ENCODE measurements around the gene TSPYL1.
"Not testable (repeated sequence)": the region's sequence is repeated elsewhere in the genome, so short reads cannot be mapped to it uniquely, and the experiment has no call there.

Gene TSPYL1

DNA sequence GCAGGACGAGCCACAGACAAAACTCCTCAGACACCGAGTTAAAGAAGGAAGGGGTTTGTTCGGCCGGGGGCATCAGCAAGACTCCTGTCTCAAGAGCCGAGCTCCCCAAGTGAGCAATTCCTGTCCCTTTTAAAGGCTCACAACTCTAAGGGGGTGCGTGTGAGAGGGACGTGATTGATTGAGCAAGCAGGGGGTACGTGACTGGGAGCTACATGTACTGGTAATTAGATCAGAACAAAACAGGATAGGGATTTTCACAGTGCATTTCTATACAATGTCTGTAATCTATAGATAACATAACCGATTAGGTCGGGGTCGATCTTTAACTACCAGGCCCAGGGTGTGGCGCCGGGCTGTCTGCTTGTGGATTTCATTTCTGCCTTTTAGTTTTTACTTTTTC, 42.2 kb upstream of the TSPYL1 start:
- POLR2A ChIA-PET; H3K36me3 ChIP-seq (ENCODE audit: control insufficient read depth in 2 of 2, insufficient read depth in 1 of 2, low read length in 2 of 2); H3K9me3 ChIP-seq (ENCODE audit: control insufficient read depth, insufficient read depth, low read depth, low read length); H3K4me1 ChIP-seq (ENCODE audit: control insufficient read depth, insufficient read depth, low read length); H3K27ac ChIP-seq (ENCODE audit: extremely low read depth, low read depth, low read length); H3K4me3 ChIP-seq (ENCODE audit: low read depth, low read length): not testable (repeated sequence)
- CTCF ChIA-PET, result interaction anchor here (1.0 kb wide), 1 partner anchor 34 kb away, joined by 5 read pairs; no protein-coding TSS in a partner anchor

DNA sequence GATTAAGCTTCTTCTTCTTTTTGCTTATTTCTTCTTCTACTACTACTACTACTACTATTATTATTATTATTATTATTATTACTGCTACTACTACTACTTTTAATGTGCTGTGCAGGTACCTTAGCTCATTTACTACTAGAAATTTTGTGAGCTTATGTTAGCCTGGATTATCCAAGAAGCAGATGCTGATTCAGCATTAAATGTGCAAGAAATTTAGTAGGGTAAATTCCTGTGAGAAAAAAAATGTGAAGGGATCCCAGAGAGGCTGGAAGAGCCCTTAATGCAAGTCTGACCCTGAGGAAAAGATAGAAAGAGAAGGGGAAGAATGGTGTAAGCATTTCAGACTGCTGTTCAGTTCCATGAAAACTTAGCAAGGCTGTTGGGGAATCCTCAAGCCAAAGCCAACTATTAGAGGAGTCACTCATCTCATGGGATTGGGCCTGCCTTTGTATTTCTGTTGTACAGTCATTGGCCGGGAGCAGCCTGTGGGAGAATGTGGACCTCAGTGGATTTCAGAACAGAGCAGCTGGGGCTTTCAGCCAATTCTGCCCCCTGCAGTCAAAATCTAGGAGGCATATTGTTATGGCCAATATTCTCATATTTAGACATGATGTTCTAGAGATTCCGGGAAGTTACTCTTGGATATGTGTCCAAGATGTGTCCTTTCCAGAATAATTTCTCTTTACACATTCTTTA, 37.2 kb upstream of the TSPYL1 start:
- TF ChIP-seq, protein P1, sequence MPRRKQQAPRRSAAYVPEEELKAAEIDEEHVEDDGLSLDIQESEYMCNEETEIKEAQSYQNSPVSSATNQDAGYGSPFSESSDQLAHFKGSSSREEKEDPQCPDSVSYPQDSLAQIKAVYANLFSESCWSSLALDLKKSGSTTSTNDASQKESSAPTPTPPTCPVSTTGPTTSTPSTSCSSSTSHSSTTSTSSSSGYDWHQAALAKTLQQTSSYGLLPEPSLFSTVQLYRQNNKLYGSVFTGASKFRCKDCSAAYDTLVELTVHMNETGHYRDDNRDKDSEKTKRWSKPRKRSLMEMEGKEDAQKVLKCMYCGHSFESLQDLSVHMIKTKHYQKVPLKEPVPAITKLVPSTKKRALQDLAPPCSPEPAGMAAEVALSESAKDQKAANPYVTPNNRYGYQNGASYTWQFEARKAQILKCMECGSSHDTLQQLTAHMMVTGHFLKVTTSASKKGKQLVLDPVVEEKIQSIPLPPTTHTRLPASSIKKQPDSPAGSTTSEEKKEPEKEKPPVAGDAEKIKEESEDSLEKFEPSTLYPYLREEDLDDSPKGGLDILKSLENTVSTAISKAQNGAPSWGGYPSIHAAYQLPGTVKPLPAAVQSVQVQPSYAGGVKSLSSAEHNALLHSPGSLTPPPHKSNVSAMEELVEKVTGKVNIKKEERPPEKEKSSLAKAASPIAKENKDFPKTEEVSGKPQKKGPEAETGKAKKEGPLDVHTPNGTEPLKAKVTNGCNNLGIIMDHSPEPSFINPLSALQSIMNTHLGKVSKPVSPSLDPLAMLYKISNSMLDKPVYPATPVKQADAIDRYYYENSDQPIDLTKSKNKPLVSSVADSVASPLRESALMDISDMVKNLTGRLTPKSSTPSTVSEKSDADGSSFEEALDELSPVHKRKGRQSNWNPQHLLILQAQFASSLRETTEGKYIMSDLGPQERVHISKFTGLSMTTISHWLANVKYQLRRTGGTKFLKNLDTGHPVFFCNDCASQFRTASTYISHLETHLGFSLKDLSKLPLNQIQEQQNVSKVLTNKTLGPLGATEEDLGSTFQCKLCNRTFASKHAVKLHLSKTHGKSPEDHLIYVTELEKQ (tag by site-specific recombination; IDR thresholded peaks at IDR 0.05; ENCODE audit: borderline replicate concordance), result no peak
- TF ChIP-seq ZNF664 (tag by site-specific recombination; IDR thresholded peaks at IDR 0.05), result no peak
- no peak for TF ChIP-seq ZNF830 (tag by site-specific recombination; IDR thresholded peaks at IDR 0.05; ENCODE audit: low read depth)
- no peak for TF ChIP-seq ZNF768 (tag by site-specific recombination; IDR thresholded peaks at IDR 0.05)
- TF ChIP-seq, protein P2, sequence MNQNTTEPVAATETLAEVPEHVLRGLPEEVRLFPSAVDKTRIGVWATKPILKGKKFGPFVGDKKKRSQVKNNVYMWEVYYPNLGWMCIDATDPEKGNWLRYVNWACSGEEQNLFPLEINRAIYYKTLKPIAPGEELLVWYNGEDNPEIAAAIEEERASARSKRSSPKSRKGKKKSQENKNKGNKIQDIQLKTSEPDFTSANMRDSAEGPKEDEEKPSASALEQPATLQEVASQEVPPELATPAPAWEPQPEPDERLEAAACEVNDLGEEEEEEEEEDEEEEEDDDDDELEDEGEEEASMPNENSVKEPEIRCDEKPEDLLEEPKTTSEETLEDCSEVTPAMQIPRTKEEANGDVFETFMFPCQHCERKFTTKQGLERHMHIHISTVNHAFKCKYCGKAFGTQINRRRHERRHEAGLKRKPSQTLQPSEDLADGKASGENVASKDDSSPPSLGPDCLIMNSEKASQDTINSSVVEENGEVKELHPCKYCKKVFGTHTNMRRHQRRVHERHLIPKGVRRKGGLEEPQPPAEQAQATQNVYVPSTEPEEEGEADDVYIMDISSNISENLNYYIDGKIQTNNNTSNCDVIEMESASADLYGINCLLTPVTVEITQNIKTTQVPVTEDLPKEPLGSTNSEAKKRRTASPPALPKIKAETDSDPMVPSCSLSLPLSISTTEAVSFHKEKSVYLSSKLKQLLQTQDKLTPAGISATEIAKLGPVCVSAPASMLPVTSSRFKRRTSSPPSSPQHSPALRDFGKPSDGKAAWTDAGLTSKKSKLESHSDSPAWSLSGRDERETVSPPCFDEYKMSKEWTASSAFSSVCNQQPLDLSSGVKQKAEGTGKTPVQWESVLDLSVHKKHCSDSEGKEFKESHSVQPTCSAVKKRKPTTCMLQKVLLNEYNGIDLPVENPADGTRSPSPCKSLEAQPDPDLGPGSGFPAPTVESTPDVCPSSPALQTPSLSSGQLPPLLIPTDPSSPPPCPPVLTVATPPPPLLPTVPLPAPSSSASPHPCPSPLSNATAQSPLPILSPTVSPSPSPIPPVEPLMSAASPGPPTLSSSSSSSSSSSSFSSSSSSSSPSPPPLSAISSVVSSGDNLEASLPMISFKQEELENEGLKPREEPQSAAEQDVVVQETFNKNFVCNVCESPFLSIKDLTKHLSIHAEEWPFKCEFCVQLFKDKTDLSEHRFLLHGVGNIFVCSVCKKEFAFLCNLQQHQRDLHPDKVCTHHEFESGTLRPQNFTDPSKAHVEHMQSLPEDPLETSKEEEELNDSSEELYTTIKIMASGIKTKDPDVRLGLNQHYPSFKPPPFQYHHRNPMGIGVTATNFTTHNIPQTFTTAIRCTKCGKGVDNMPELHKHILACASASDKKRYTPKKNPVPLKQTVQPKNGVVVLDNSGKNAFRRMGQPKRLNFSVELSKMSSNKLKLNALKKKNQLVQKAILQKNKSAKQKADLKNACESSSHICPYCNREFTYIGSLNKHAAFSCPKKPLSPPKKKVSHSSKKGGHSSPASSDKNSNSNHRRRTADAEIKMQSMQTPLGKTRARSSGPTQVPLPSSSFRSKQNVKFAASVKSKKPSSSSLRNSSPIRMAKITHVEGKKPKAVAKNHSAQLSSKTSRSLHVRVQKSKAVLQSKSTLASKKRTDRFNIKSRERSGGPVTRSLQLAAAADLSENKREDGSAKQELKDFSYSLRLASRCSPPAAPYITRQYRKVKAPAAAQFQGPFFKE (tag by site-specific recombination; IDR thresholded peaks at IDR 0.05; ENCODE audit: borderline replicate concordance), result no peak
- no peak for TF ChIP-seq HOXA7 (CRISPR knock-in tag; IDR thresholded peaks at IDR 0.05; ENCODE audit: borderline replicate concordance)
- TF ChIP-seq ZNF521 (tag by site-specific recombination; IDR thresholded peaks at IDR 0.05), result no peak
- TF ChIP-seq ZNF701 (tag by site-specific recombination; IDR thresholded peaks at IDR 0.05), result no peak
- TF ChIP-seq HOXC10 (CRISPR knock-in tag; IDR thresholded peaks at IDR 0.05), result no peak
- CTCF ChIA-PET, result interaction anchor here (0.7 to 1.4 kb wide), 6 partner anchors 23 to 1336 kb away, joined by 3 to 5 read pairs (median 4); no protein-coding TSS in a partner anchor
- Histone ChIP-seq H3K4me3 (ENCODE audit: low read depth, low read length) (no peak overlapping the region), H3K9me3 (ENCODE audit: control insufficient read depth, insufficient read depth, low read depth, low read length) (no peaks in the 10 kb centered on the region), H3K36me3 (ENCODE audit: control insufficient read depth in 2 of 2, insufficient read depth in 1 of 2, low read length in 2 of 2) (no peaks in the 10 kb centered on the region), H3K27ac (ENCODE audit: extremely low read depth, low read depth, low read length) (no peak overlapping the region), H3K4me1 (ENCODE audit: control insufficient read depth, insufficient read depth, low read length) (0 out of 2 replicates have a peak, but pooled peaks cover 2% of the 10 kb centered on the region)
- POLR2A ChIA-PET, result interaction anchor here (0.8 kb wide), 1 partner anchor 9 kb away, joined by 3 read pairs; no protein-coding TSS in a partner anchor

DNA sequence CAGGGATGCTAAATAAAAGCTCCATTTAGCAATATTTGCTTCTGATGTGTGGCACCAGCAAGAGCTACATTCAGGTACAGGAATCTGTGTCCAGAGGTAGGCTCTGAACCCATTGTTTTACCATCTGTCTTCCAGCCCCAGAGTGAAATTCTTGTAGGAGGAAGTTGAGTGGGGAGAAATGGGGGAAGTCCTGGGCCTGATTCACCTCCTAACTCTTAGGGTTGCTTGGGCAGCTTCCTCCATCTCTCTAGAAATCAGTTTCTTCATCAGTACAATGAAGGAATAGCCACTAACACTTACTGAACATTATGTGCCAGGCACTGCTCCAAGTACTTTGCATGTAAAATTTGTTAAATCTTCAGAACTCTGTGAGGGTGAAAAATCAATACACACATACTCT, 35.1 kb upstream of the TSPYL1 start:
- 0 out of 2 replicates have a peak, but pooled peaks cover 2% of the 10 kb centered on the region for H3K4me1 ChIP-seq (ENCODE audit: control insufficient read depth, insufficient read depth, low read length)
- ChIA-PET CTCF (interaction anchor here (0.7 to 1.2 kb wide), 2 partner anchors 27 to 109 kb away, joined by 3 to 4 read pairs; no protein-coding TSS in a partner anchor), POLR2A (no interaction called here)
- H3K27ac ChIP-seq (ENCODE audit: extremely low read depth, low read depth, low read length), result no peak overlapping the region
- H3K4me3 ChIP-seq (ENCODE audit: low read depth, low read length), result no peak overlapping the region
- H3K36me3 ChIP-seq (ENCODE audit: control insufficient read depth in 2 of 2, insufficient read depth in 1 of 2, low read length in 2 of 2), result no peaks in the 10 kb centered on the region
- H3K9me3 ChIP-seq (ENCODE audit: control insufficient read depth, insufficient read depth, low read depth, low read length), result no peaks in the 10 kb centered on the region
- TF ChIP-seq REPIN1 (tag by site-specific recombination; IDR thresholded peaks at IDR 0.05; ENCODE audit: low read depth) (no peak), ZNF10 (tag by site-specific recombination; IDR thresholded peaks at IDR 0.05) (no peak), ZNF132 (tag by site-specific recombination; IDR thresholded peaks at IDR 0.05; ENCODE audit: borderline replicate concordance) (no peak), ZNF623 (tag by site-specific recombination; IDR thresholded peaks at IDR 0.05) (no peak), ZNF48 (tag by site-specific recombination; IDR thresholded peaks at IDR 0.05) (no peak), HOXC10 (CRISPR knock-in tag; IDR thresholded peaks at IDR 0.05) (no peak), ZNF404 (tag by site-specific recombination; IDR thresholded peaks at IDR 0.05) (no peak), ZNF37A (tag by site-specific recombination; IDR thresholded peaks at IDR 0.05) (no peak), SP7 (tag by site-specific recombination; IDR thresholded peaks at IDR 0.05) (no peak)
- TF ChIP-seq, protein P3, sequence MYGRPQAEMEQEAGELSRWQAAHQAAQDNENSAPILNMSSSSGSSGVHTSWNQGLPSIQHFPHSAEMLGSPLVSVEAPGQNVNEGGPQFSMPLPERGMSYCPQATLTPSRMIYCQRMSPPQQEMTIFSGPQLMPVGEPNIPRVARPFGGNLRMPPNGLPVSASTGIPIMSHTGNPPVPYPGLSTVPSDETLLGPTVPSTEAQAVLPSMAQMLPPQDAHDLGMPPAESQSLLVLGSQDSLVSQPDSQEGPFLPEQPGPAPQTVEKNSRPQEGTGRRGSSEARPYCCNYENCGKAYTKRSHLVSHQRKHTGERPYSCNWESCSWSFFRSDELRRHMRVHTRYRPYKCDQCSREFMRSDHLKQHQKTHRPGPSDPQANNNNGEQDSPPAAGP (tag by site-specific recombination; IDR thresholded peaks at IDR 0.05), result no peak
- TF ChIP-seq, protein P4, sequence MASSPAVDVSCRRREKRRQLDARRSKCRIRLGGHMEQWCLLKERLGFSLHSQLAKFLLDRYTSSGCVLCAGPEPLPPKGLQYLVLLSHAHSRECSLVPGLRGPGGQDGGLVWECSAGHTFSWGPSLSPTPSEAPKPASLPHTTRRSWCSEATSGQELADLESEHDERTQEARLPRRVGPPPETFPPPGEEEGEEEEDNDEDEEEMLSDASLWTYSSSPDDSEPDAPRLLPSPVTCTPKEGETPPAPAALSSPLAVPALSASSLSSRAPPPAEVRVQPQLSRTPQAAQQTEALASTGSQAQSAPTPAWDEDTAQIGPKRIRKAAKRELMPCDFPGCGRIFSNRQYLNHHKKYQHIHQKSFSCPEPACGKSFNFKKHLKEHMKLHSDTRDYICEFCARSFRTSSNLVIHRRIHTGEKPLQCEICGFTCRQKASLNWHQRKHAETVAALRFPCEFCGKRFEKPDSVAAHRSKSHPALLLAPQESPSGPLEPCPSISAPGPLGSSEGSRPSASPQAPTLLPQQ (tag by site-specific recombination; IDR thresholded peaks at IDR 0.05), result no peak

All from HEK293 (cell line).